A549 (cell line): ENCODE data around the gene CFAP46. TPM values are rescaled to one million over a fixed set of nuclear protein-coding genes. Genes with fewer than 3 reads are reported as not detected.

Source experiments
- ATAC-seq, 2 experiments: fragments of 200-7000 bp in 1 of 2; fragments of >200 bp in 1 of 2; cut with Nextera tagmentation in 1 of 2; cut with Tn5 transposase in 1 of 2; 3 replicates each; pipeline versions ENCODE4 v1.8.0 to v1.9.1; 2018 to 2020; ENCODE audit warnings: mild to moderate bottlenecking in 1 of 2, moderate library complexity in 1 of 2
- CTCF ChIA-PET: fragments of 300-600 bp; sonication (Branson Sonifier 250); formaldehyde crosslinking; extraction: SDS; loops from one replicate; lab custom pipeline; 2021; ENCODE audit warnings: antibody characterized with exemption, inconsistent platforms; lab: Yijun Ruan, JAX
- POLR2A ChIA-PET: fragments of 350-600 bp; formaldehyde crosslinking; extraction: SDS; loops from one replicate; lab custom pipeline; 2021; ENCODE audit warnings: antibody characterized with exemption, inconsistent platforms; lab: Yijun Ruan, JAX
- DNase-seq, 2 experiments: peaks; one replicate each; pipeline versions ENCODE4 v3.0.0 to v3.0.0-alpha.2; 2011 to 2016; ENCODE audit warnings: low read depth in 1 of 2, low spot score in 1 of 2
- FAIRE-seq: peaks from 2 replicates; lab custom pipeline; 2011; peaks lifted over from hg19 to GRCh38; lab: Jason Lieb, UNC
- H3K27ac ChIP-seq, 2 experiments: fragments of >200 bp; sonication (Bioruptor Twin); formaldehyde crosslinking; 3 replicates each; pipeline ENCODE4 v1.5.1; 2016 to 2017
- H3K4me1 ChIP-seq: fragments of >200 bp; sonication (Bioruptor Twin); formaldehyde crosslinking; 3 replicates; pipeline ENCODE4 v1.6.1; 2016
- H3K4me2 ChIP-seq: fragments of >200 bp; sonication (Bioruptor Twin); formaldehyde crosslinking; 3 replicates; pipeline ENCODE4 v1.6.1; 2016
- H3K4me3 ChIP-seq: fragments of >200 bp; sonication (Bioruptor Twin); formaldehyde crosslinking; 3 replicates; pipeline ENCODE4 v1.5.1; 2016
- H3K9me3 ChIP-seq: fragments of >200 bp; sonication (Bioruptor Twin); formaldehyde crosslinking; 3 replicates; pipeline ENCODE4 v1.6.1; 2016
- BHLHE40 ChIP-seq: IDR thresholded peaks from 2 replicates; pipeline ENCODE4 v1.6.1; 2012; ENCODE audit warnings: low read depth, low read length, inconsistent platforms
- CBX8 ChIP-seq: fragments of 200-600 bp; sonication (generic); IDR thresholded peaks from 2 replicates; pipeline ENCODE4 v1.6.1; 2016
- CHD2 ChIP-seq: fragments of 150-350 bp; IDR thresholded peaks from 2 replicates; pipeline ENCODE4 v1.6.1; 2014; ENCODE audit warnings: low read length; ENCODE audit not compliant: partially characterized antibody
- EHMT2 ChIP-seq: fragments of 200-600 bp; sonication (generic); IDR thresholded peaks from 2 replicates; pipeline ENCODE4 v1.6.1; 2016; ENCODE audit warnings: antibody characterized with exemption, low read depth, mild to moderate bottlenecking, moderate library complexity
- ELK1 ChIP-seq: fragments of 150-350 bp; IDR thresholded peaks from 2 replicates; pipeline ENCODE4 v1.6.1; 2014; ENCODE audit warnings: low read depth, mild to moderate bottlenecking, low read length
- HEYL ChIP-seq: fragments of 250-450 bp; sonication (Bioruptor Pico); IDR thresholded peaks from 2 replicates; pipeline ENCODE4 v1.8.0; 2021; ENCODE audit warnings: mild to moderate bottlenecking, moderate library complexity
- JUN ChIP-seq, 2 experiments: fragments of >200 bp; sonication (Bioruptor Twin); formaldehyde crosslinking; IDR thresholded peaks; 2 replicates in 1 of 2; 3 replicates in 1 of 2; pipeline ENCODE4 v1.6.1; 2016 to 2017
- KDM1A ChIP-seq: fragments of 200-600 bp; sonication (generic); IDR thresholded peaks from 2 replicates; pipeline ENCODE4 v1.6.1; 2016; ENCODE audit warnings: low read depth, mild to moderate bottlenecking
- MAZ ChIP-seq: fragments of 150-350 bp; IDR thresholded peaks from 2 replicates; pipeline ENCODE4 v1.6.1; 2014; ENCODE audit warnings: antibody characterized with exemption, low read depth, low read length, borderline replicate concordance
- MYC ChIP-seq: IDR thresholded peaks from 2 replicates; pipeline ENCODE4 v1.6.1; 2012; ENCODE audit warnings: mild to moderate bottlenecking, inconsistent platforms, low read length, improper control_type of control experiment, borderline replicate concordance
- NPAS2 ChIP-seq: fragments of 250-450 bp; sonication (Bioruptor Pico); IDR thresholded peaks from 2 replicates; pipeline ENCODE4 v1.8.0; 2022; ENCODE audit warnings: mild to moderate bottlenecking, moderate library complexity, borderline replicate concordance
- NR3C1 ChIP-seq: fragments of >200 bp; sonication (Bioruptor Twin); formaldehyde crosslinking; IDR thresholded peaks from 3 replicates; pipeline ENCODE4 v1.6.1; 2017
- PHF8 ChIP-seq: fragments of 200-600 bp; sonication (generic); IDR thresholded peaks from 2 replicates; pipeline ENCODE4 v1.6.1; 2016; ENCODE audit warnings: low read depth, mild to moderate bottlenecking, antibody characterized with exemption, moderate library complexity, borderline replicate concordance
- POLR2A ChIP-seq: IDR thresholded peaks from 2 replicates; pipeline ENCODE4 v1.6.1; 2012; ENCODE audit warnings: mild to moderate bottlenecking, low read length
- POLR2AphosphoS2 ChIP-seq: conservative IDR thresholded peaks from 2 replicates; pipeline ENCODE4 v1.6.1; 2012; ENCODE audit warnings: low read length, improper control_type of control experiment, inconsistent platforms
- RARB ChIP-seq: fragments of 250-450 bp; sonication (Bioruptor Pico); IDR thresholded peaks from 2 replicates; pipeline ENCODE4 v1.8.0; 2021; ENCODE audit warnings: mild to moderate bottlenecking, moderate library complexity
- REST ChIP-seq: fragments of 200-600 bp; sonication (generic); IDR thresholded peaks from 2 replicates; pipeline ENCODE4 v1.6.1; 2016; ENCODE audit warnings: antibody characterized with exemption, mild to moderate bottlenecking, moderate library complexity
- RFX5 ChIP-seq: fragments of 450-650 bp; IDR thresholded peaks from 2 replicates; pipeline ENCODE4 v1.7.1; 2014; ENCODE audit warnings: antibody characterized with exemption, mild to moderate bottlenecking, moderate library complexity
- RNF2 ChIP-seq: fragments of 200-600 bp; sonication (generic); IDR thresholded peaks from 2 replicates; pipeline ENCODE4 v1.6.1; 2016; ENCODE audit warnings: low read depth, mild to moderate bottlenecking, antibody characterized with exemption, moderate library complexity, borderline replicate concordance
- SREBF2 ChIP-seq: fragments of 450-650 bp; IDR thresholded peaks from 2 replicates; pipeline ENCODE4 v1.6.1; 2014; ENCODE audit warnings: mild to moderate bottlenecking, moderate library complexity
- TFCP2L1 ChIP-seq: fragments of 250-450 bp; sonication (Bioruptor Pico); IDR thresholded peaks from 2 replicates; pipeline ENCODE4 v1.5.0; 2021; ENCODE audit warnings: mild to moderate bottlenecking
- ZFP36 ChIP-seq: fragments of 450-650 bp; IDR thresholded peaks from 2 replicates; pipeline ENCODE4 v1.6.1; 2014; ENCODE audit warnings: borderline replicate concordance; ENCODE audit not compliant: partially characterized antibody
- WGBS: methylation state at CpG from one replicate; pipeline ENCODE4 v1.1.6; 2017; ENCODE audit errors: missing lambda C conversion rate; 5-methylcytosine and 5-hydroxymethylcytosine counted together
- polyA plus RNA-seq, 4 experiments: library from polyadenylated mRNA; depleted of rRNA in 3 of 4; stranded (reverse); fragments of >200 nt; fragmentation: RNase III in 1 of 4; extraction: RNeasy Plus Mini Kit Qiagen cat#74134 plus additional on column Dnase treatment in 1 of 4; gene quantifications; 2 replicates in 3 of 4; 3 replicates in 1 of 4; pipeline ENCODE4 v1.2.3, GENCODE V29; 2011 to 2017

CFAP46 gene
- polyA plus RNA-seq, 2 of the 4 experiments (the other 2 are of a cell fraction), result 0.88 to 1.8 TPM

- WGBS, result 67% methylated on average over 8 of the region's 11 CpGs
- TF ChIP-seq PHF8, result no peak
- no peak for TF ChIP-seq HEYL (CRISPR knock-in tag)
- TF ChIP-seq JUN (IDR thresholded peaks at IDR 0.05), result no peak
- no peak for TF ChIP-seq CHD2
- no peak for TF ChIP-seq POLR2AphosphoS2
- TF ChIP-seq TFCP2L1 (CRISPR knock-in tag), result no peak
- TF ChIP-seq REST, result no peak
- no peak for TF ChIP-seq NPAS2 (CRISPR knock-in tag)
- TF ChIP-seq EHMT2, result no peak
- no peak for TF ChIP-seq BHLHE40
- no peak overlapping the region for H3K27ac ChIP-seq
- no peak overlapping the region for H3K4me3 ChIP-seq
- CTCF ChIA-PET, result no interaction called here
- DNase-seq (no peak), FAIRE-seq (no peak), ATAC-seq (peak in 1 of 2 experiments; percentile 21; a peak in 1 of 6 replicates)
- H3K4me2 ChIP-seq, result no peak overlapping the region
- H3K9me3 ChIP-seq, result 0 out of 3 replicates have a peak, but pooled peaks cover 3% of the 10 kb centered on the region
- POLR2A ChIA-PET, result no interaction called here
- no peaks in the 10 kb centered on the region for H3K4me1 ChIP-seq
Measured at GRCh38 chr10:132799865-132800264, 142.5 kb downstream of the CFAP46 start.

GRCh38 chr10:132798876-132799275, 143.5 kb downstream of the CFAP46 start:
- Histone ChIP-seq H3K4me1 (peaks cover 3% of the 10 kb centered on the region; the same call in 1 of the 3 replicates), H3K27ac (no peak overlapping the region), H3K9me3 (0 out of 3 replicates have a peak, but pooled peaks cover 3% of the 10 kb centered on the region)
- CTCF ChIA-PET, result no interaction called here
- POLR2A ChIA-PET, result no interaction called here
- no CpG with 5 or more reads among the region's 15 CpGs for WGBS
- TF ChIP-seq REST, result no peak
- no peak for TF ChIP-seq NR3C1
- no peak for TF ChIP-seq RNF2
- TF ChIP-seq KDM1A, result no peak
- TF ChIP-seq ELK1, result no peak
- TF ChIP-seq POLR2AphosphoS2, result no peak
- no peak for TF ChIP-seq POLR2A
- TF ChIP-seq RARB (CRISPR knock-in tag), result no peak
- TF ChIP-seq MAZ, result no peak
- TF ChIP-seq SREBF2, result no peak
- no peak for TF ChIP-seq ZFP36
- no peak for TF ChIP-seq CBX8
- TF ChIP-seq MYC, result no peak
- TF ChIP-seq BHLHE40, result no peak
- no peak for TF ChIP-seq RFX5
- TF ChIP-seq, all 56 proteins: peak for 0
- FAIRE-seq (no peak), DNase-seq (no peak), ATAC-seq (0 out of 6 replicates have a peak, but pooled peaks of 1 of the 2 experiments have one; percentile 8)
- Histone ChIP-seq H3K4me2 (no peak overlapping the region), H3K4me3 (no peak overlapping the region)
